Gastrocnemius medialis (tissue), 4 donors: ENCODE measurements around the gene CADM2.

Experiments
- POLR2A ChIP-seq, 2 donors: fragments of 450-650 bp; IDR thresholded peaks; one replicate each; pipeline ENCODE4 v1.6.1; 2017; ENCODE audit warnings: antibody characterized with exemption in 2 of 2, mild to moderate bottlenecking in 2 of 2, moderate library complexity in 2 of 2
- TF ChIP-seq, protein P1 (sequence below), 5 experiments: fragments of 450-650 bp in 3 of 5; fragments of 200-600 bp in 2 of 5; sonication (generic) in 2 of 5; IDR thresholded peaks in 4 of 5; conservative IDR thresholded peaks in 1 of 5; 1 replicate in 4 of 5; 2 replicates in 1 of 5; pipeline ENCODE4 v1.5.1; 2016 to 2019; ENCODE audit warnings: antibody characterized with exemption in 5 of 5, mild to moderate bottlenecking in 3 of 5, moderate library complexity in 3 of 5

DNA sequence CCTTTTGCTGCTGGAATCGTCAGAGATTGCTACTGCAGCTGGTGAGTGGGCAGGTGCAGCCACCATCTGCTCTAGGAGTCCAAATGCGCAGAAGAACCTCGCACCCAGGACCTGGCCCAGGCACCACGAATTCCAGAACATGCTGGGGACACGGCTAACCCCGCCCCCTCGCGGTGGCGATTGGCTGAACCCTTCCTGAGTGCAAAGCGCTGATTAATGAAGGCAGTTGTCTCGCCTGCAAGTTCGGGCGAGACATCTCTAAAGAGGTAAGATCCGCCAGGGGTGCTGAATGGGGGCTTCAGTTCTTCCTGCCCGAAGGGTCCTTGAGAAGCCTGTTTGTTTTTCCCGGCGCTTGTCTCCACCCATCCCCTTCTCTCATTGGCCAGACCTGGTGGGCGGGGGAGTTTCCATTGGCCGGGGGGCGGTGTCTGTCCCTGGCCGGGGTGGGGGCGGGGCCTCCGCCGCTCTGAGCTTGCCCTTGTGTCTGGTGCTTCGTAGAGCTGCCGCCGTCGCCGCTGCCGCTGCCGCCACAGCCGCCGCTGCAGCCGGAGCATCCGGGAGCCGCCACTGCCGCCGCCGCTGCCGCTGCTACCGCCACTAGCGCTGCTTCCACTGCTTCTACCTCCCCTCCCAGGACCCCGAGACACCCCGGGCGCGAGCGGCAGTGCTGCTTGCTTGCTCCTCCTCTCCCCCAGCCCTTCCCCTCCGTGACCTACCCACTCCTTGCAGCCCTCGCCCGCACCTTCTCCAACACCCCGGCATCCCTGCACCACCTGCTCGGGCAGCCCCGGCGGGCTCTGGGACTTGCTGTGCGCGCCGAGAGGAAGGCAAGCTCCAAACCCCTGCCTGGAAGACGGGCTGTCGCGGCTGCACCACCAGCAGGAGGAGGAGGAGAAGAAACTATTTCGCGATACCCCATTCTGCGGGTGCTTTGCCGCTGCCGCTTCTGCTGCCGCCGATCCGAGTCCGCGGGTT, at the start of gene CADM2:
- TF ChIP-seq, protein P1, sequence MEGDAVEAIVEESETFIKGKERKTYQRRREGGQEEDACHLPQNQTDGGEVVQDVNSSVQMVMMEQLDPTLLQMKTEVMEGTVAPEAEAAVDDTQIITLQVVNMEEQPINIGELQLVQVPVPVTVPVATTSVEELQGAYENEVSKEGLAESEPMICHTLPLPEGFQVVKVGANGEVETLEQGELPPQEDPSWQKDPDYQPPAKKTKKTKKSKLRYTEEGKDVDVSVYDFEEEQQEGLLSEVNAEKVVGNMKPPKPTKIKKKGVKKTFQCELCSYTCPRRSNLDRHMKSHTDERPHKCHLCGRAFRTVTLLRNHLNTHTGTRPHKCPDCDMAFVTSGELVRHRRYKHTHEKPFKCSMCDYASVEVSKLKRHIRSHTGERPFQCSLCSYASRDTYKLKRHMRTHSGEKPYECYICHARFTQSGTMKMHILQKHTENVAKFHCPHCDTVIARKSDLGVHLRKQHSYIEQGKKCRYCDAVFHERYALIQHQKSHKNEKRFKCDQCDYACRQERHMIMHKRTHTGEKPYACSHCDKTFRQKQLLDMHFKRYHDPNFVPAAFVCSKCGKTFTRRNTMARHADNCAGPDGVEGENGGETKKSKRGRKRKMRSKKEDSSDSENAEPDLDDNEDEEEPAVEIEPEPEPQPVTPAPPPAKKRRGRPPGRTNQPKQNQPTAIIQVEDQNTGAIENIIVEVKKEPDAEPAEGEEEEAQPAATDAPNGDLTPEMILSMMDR (IDR thresholded peaks at IDR 0.05 in 4 of 5, conservative IDR thresholded peaks at IDR 0.05 in 1 of 5) = peak in 3 of 5 experiments; percentile 25 to 53 (median 42)
- TF ChIP-seq POLR2A (IDR thresholded peaks at IDR 0.05) = peak; percentile 60 to 81
